ENCODE measurements around the gene PCSK5.
"Not testable (repeated sequence)": the region's sequence is repeated elsewhere in the genome, so short reads cannot be mapped to it uniquely, and the experiment has no call there.

The PCSK5 gene

GRCh38 chr9:76289703-76290102, 399.2 kb downstream of the PCSK5 start:
- DNase-seq: no peak

DNA sequence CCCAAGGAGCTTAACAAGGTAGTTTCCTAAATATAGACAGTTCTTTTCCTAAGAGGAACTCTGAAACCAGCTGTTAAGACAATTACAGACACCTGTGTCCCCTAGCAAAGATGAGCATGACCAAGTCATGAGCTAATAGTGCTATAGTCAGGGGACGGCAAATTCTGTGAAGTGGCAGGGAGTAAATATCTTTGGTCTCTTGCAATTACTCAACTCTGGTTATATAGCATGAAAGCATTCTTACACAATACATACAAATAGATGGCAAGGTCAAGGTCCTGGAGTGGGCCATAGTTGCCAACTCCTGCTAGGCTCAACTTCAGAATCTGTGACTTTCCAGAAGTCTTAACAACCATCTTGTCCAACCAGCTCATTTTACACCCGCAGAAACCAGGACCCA, 400.1 kb downstream of the PCSK5 start:
- DNase-seq: no peak

- no peak for DNase-seq
Observed at GRCh38 chr9:76292246-76292645, 401.8 kb downstream of the PCSK5 start.

GRCh38 chr9:76292658-76293057, 402.2 kb downstream of the PCSK5 start:
- no peak for DNase-seq

DNA sequence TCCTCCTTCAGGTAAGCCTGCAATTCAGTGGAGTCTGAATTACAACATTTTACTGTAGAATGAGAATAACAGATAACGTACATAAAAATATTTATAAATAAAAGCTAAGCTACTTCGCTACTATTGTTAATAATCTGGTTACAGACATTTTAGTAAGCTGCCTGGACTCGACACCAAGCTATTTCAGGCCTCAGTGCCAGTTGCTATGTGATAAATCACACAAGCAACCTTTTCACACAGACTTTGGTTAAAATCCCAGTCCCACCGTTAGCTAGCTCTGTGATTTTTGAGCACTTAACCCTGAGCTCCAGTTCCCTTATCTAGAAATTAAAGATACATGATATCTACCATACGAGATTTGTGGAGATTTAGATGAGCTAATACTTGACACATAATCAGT, 403.8 kb downstream of the PCSK5 start:
- no peak for DNase-seq

- DNase-seq: no peak
Observed at GRCh38 chr9:76296561-76297310, 406.3 kb downstream of the PCSK5 start.

DNA sequence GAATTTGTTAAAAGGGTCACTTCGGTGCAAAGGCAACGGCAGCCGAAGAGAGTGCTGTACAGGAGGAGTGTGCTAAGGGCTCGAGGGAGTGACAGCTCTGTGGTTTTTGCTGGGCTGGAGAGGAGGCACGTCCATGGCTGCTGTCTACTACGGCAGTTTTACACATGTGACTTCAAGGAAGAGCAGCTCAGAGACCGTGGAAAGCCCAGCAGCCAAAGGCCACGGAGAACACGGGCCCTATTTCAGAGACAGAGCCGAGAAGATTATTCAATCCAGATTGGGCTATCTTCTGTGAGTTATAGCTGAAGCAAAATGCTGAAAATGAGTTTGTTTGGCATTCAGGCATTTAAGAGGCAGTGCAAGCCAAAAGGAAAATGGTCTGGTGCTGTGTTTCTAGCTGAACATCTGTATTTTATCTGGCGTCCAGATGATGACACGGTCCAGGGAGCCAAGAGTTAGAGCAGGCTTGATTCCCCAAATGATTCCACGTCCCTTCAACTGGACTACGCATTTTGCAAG, 407.3 kb downstream of the PCSK5 start:
- no peak for DNase-seq

DNA sequence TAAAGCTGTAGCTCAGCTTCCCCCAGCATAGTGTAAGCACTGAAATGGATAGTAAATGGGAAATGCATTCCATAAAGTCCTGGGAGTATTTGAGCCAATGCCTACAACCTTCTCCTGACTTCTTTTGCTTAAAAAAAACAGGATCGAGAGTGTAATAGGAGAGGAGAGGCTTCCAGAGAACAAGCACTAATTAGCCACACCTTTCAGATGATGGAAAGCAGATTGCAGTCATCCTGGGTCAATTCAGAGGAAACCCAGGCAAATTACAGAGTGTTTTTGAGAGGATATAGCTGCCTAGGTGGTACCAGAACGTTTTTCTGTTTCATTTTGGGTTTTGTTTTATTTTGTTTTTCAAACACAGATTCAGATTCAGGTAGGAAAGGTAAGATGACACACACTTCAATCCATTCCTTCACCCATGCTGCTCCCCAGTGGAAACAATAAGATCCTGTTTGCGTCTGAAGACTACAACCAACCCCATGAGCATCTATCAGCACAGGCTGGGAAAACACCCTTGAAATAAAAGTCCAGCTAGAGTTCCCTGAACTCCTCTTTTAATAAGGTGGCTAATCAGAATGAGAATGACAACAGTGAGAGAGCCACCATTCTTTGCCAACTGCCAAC, 408.2 kb downstream of the PCSK5 start:
- peak; percentile 24 for DNase-seq

DNA sequence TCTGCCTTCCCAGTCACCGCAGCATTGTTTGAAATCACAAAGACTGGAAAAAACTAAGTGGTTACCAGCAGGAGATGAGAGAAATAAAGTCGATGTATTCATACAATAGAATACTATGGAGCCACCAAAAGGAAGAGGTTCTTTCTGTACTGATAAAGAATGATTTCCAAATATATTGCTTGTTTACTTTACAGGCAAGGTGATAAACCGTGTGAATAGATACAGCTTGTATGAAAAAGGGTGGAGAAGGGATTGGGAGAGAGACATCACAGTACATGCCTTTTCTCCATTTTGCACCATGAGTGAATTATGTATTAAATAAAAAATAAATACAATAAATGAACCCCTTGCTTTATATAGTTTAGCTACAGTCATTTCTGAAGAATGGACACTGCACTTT, 412.1 kb downstream of the PCSK5 start:
- DNase-seq: no peak

DNA sequence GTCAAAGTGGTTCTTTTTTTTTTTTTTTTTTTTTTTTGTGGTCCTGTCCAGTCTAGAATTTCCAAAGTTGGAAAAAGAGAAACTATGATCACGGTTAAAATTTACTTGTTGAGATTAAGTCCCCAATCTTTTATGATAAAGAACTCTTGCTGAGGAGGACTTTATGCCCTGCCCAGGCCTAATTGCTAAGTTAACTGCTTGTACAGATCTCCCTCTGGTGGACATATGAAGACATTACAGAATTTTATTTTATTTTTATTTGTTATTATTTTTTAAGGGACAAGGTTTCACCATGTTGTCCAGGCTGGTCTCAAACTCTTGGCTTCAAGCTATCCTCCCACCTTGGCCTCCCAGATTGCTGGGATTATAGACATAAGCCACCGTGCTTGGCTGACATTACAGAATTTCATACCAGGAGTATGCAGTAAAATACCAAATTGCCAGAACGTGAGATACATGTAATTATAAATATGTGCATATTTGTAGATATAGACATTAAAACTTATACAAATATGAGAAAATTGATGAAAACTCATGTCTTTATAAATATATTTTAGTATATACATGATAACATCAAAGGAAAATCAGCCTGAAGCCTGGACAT, 412.6 kb downstream of the PCSK5 start:
- peak; percentile 79 for DNase-seq

DNA sequence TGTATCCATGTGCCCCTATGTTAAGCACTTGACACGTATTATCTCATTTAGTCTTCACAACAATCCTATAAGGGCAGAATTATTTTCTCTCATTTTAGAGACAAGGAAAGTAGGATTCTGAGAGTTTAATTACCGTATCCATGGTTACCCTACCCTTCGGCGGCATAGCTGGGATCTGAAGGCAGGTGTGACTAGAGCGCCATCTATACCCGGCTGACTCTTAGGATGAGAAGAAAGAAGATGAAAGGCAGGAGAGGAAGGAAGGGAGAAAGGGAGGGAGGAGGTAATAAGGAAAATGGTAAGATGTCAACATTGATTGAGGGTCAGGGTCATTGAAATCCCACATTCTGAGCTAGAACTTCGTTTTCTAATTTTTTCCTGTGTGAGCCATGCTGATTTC, 416.6 kb downstream of the PCSK5 start:
- DNase-seq: not testable (repeated sequence)

- no peak for DNase-seq
Observed at GRCh38 chr9:76310577-76310976, 420.1 kb downstream of the PCSK5 start.

GRCh38 chr9:76310991-76311390, 420.5 kb downstream of the PCSK5 start:
- no peak for DNase-seq

- no peak for DNase-seq
Observed at GRCh38 chr9:76311537-76311936, 421.1 kb downstream of the PCSK5 start.

GRCh38 chr9:76313771-76314170, 423.3 kb downstream of the PCSK5 start:
- DNase-seq: no peak

GRCh38 chr9:76314321-76314720, 423.8 kb downstream of the PCSK5 start:
- no peak for DNase-seq

DNA sequence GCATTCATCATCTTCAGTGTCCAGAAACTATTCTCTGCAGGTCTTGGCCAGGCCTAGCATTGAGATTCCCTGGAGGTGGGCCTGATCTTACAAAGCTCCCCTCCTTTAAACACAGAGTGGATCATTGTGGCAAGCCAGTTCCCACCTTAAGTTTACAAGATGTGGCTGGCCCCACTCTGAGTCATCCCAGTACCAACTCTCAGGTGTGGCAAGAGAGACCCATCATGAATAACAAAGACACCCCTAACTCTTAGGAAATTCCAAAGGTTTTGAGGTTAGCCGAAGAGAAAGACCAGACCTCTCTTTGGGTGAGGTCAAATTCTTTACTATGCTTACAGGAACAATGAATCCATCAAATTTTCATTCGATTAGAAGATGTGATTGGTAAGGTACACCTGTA, 425.6 kb downstream of the PCSK5 start:
- no peak for DNase-seq

DNA sequence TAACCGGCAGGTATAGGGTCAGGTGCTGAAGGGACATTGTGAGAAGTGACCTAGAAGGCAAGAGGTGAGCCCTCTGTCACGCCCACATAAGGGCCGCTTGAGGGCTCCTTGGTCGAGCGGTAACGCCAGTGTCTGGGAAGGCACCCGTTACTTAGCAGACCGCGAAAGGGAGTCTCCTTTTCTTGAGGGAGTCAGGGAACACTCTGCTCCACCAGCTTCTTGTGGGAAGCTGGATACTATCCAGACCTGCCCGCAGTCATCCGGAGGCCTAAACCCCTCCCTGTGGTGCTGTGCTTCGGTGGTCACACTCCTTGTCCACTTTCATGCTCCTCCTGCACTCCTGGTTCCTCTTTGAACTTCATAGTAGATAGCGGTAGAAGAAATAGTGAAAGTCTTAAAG, 429.0 kb downstream of the PCSK5 start:
- not testable (repeated sequence) for DNase-seq

DNA sequence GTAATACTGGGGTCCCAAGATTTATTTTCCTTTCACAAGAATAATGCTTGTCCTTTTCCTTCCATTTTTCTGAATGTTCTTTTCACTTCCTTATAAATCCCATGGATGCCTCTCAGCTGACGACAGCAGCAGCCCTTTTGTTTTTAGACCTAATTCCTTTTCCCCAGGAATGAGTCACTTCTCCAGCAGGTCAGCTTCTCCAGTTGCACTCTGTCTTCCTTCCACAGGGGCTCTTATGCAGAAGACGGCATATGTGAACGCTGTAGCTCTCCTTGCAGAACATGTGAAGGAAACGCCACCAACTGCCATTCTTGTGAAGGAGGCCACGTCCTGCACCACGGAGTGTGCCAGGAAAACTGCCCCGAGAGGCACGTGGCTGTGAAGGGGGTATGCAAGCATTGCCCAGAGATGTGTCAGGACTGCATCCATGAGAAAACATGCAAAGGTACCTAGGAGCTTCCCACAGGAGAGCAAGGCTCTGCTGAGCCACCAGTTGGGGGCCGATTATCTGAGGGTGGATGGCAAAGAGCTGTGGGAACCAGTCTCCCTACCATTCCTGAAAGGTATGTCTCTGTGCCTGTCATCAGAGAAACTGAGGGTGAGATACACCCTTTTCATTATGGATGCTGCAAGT, 430.8 kb downstream of the PCSK5 start:
- DNase-seq: no peak

DNA sequence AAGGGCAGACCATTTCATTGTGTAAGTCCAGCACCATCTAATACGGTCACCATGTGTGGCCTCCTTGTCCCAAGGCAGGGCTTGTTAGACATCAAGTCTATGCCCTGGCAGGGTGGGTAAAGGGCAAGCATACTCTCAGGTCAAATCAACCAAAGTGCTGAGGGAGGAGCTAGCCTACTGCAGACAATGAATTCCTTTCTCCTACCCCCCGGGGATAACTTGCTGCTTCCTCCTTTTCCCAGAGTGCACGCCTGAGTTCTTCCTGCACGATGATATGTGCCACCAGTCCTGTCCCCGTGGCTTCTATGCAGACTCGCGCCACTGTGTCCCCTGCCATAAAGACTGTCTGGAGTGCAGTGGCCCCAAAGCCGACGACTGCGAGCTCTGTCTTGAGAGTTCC, 432.3 kb downstream of the PCSK5 start:
- DNase-seq: no peak

GRCh38 chr9:76323490-76323889, 433.0 kb downstream of the PCSK5 start:
- no peak for DNase-seq

DNA sequence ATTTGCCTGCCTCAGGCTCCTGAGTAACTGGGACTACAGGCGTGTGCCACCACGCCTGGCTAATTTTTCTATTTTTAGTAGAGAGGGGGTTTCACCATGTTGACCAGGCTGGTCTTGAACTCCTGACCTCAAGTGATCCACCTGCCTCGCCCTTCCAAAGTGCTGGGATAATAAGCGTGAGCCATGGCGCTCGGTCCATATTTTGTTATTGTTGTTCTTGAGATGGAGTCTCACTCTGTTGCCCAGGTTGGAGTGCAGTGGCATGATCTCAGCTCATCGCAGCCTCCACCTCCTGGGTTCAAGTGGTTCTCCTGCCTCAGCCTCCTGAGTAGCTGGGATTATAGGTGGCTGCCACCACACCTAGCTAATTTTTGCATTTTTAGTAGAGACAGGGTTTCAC, 433.6 kb downstream of the PCSK5 start:
- DNase-seq: not testable (repeated sequence)

- DNase-seq: no peak
Observed at GRCh38 chr9:76330034-76330433, 439.6 kb downstream of the PCSK5 start.

DNA sequence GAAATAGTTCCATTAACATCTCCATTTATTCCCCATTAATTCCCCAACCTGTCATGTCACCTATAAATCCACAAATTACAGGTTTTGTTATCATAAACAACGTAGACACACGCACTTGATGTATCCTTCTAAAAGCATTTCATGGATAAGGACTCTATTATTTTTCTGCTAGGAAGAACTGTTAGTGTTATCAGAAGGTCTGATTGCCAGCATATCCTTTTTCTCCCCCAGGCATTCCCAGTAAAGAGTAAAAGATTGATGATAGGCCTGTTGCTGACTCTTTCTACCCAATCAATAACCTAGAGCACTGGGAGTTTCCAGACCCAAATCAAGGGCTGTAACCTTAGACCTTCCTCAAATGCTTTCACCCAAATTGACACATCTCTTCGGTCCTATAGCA, 442.9 kb downstream of the PCSK5 start:
- DNase-seq: no peak

Data from NCI-H748 treated with DMSO at 0.1 percent for 48 hours (cell line).